ENCODE data around the gene DNAJB8.

DNAJB8 gene

DNA sequence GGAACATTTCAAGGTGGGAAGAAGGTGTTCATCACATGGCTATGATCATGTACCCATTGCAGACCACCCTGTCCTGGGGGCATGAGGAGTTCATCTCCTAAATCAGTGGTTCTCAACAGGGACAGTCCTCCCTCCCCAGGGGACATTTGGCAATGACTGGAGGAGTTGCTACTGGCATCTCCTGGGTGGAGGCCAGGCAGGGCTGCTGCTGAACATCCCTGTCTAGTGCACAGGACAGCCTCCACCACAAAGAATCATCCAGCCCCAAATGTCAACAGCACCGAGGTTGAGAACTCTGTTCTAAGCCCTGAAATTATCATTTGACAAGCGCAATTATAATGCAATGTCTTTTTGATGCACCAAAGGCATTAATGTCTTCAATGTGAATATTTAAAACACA is 4.4 kb upstream of the DNAJB8 start:
- TF ChIP-seq, protein P1, sequence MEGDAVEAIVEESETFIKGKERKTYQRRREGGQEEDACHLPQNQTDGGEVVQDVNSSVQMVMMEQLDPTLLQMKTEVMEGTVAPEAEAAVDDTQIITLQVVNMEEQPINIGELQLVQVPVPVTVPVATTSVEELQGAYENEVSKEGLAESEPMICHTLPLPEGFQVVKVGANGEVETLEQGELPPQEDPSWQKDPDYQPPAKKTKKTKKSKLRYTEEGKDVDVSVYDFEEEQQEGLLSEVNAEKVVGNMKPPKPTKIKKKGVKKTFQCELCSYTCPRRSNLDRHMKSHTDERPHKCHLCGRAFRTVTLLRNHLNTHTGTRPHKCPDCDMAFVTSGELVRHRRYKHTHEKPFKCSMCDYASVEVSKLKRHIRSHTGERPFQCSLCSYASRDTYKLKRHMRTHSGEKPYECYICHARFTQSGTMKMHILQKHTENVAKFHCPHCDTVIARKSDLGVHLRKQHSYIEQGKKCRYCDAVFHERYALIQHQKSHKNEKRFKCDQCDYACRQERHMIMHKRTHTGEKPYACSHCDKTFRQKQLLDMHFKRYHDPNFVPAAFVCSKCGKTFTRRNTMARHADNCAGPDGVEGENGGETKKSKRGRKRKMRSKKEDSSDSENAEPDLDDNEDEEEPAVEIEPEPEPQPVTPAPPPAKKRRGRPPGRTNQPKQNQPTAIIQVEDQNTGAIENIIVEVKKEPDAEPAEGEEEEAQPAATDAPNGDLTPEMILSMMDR (IDR thresholded peaks at IDR 0.05; ENCODE audit: extremely low read depth, missing control alignments): no peak
- DNase-seq (ENCODE audit: low spot score): no peak

DNA sequence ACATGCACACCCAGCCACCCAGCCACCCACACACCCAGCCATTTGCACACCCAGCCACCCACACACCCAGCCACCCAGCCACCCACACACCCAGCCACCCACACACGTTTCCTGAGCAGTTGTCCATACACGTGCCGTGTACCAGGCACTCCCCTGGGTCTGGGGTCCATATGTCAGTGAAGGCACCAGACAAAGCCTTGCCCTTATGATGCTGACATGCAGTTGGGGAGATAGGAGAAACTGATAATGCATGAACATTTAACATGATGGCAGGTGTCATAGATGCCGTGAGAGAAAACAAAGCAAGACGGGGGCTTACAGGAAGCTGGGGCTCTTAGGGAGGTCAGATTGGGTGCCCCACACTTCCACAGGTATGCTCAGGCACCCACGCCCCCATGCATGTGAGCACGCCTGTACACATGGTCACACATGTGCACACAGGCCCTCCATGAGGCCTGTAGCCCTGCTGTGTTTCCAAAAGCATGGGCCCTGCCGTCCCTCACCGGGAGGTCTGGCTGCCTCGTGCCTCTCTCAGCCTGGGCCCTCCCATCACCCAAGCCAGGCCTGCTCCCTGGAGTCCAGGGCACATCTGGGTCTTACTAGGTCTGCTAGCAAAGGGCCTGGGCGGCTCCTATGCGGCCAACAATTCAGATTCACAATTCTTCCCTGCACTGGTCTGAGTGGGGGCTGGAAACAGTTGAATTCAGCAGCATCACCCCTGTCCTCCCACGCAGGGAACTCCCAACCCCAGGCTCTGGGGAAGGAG is 3.6 kb upstream of the DNAJB8 start:
- TF ChIP-seq, protein P1 (IDR thresholded peaks at IDR 0.05; ENCODE audit: extremely low read depth, missing control alignments): no peak
- DNase-seq (ENCODE audit: low spot score): no peak

DNA sequence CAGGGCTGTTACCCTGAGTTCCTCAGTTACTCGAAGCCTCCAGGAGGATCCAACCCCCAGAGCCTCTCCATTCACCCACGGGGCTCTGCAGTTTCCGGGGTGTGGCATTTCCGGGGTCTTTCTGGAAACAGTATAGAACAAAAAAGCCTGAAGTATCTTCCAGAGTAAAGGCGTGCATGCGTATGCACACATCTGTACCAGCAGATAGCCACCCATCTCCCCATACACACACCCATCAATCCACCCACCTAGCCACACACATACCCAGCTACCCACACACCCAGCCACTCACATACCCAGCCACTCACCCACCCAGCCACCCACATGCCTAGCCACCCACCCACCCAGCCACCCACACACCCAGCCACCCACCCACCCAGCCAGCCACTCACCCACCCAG is 2.9 kb upstream of the DNAJB8 start:
- TF ChIP-seq, protein P1 (IDR thresholded peaks at IDR 0.05; ENCODE audit: extremely low read depth, missing control alignments): no peak
- no peak for DNase-seq (ENCODE audit: low spot score)

DNA sequence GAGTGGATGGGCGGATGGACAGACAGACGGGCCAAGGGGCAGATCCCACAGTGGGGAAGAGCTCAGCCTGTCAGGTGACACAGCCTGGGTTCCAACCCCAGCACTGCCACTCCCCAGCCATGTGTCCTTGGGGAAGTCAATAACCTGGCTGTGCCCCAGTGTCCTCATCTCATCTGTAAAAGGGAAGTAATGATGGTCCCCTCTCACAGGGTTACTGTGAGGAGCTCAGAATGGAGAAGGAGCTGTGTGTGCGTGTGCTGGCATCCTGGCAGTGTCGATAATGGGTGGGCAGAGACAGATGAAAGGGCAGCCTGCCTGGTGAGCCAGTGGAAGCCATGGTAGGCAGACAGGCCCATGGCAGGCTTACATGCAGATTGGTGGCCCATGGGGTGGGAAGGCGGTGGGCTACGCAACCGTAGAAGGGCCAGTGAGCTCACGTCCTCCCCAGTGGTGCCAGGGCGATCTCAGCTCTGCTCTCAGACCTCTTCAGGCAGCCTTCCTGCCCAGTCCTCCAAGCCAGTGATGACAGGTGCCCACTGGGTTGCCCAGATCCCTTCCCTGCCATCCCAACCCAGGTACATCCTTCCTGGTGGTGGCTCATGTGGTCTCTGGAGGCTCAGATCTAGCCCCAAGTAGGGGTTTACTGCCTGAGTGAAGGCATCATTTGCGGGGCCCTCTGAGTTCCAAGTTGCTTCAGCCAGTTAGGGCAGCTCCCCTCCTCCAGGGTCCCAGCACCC is 2.3 kb upstream of the DNAJB8 start:
- TF ChIP-seq, protein P1 (IDR thresholded peaks at IDR 0.05; ENCODE audit: extremely low read depth, missing control alignments): no peak
- no peak for DNase-seq (ENCODE audit: low spot score)

DNA sequence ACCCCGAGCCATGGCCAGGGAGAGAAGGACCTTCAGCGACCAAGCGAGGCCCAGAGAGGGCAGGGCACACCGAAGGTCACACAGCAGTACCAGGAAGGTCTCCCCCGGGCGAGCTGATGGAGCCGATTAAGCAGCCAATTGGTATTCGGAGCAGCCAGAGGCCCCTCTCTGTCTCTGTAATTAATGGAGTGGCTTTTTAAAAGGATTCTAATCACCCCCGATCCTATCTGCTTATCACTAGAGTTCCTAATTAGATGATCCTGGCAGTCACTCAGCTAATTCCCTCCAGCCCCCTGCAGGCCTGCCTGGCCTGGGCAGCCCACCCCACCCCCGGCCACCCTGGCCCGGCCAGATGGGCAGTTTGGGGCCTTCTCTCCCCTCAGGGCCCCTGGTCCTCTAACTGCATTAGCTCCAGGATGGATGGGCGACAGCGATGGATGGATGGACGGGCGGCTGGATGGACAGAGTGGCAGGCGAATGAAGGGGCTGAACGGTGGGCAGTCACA is 1.6 kb upstream of the DNAJB8 start:
- TF ChIP-seq, protein P1 (IDR thresholded peaks at IDR 0.05; ENCODE audit: extremely low read depth, missing control alignments): no peak
- no peak for DNase-seq (ENCODE audit: low spot score)

DNA sequence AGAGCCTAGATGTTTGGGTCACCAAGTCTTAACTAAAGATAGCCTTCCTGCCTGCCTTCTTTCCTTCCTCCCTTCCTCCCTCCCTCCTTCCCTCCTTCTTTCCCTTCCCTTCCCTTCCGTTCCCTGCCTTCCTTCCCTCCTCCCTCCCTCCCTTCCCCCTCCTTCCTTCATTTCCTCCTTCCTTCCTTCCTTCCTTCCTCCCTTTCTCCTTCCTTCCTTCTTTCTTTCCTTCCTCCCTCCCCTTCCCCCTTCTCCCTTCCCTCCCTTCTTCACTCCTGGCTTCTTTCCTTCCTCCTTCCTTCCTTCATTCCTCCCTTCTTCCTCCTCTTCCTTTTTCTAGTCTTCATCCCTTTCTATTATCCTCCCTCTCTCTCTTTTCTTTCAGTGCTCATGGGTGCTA is 2.0 kb downstream of the DNAJB8 start:
- no peak for DNase-seq (ENCODE audit: low spot score)
- TF ChIP-seq, protein P1 (IDR thresholded peaks at IDR 0.05; ENCODE audit: extremely low read depth, missing control alignments): no peak

DNA sequence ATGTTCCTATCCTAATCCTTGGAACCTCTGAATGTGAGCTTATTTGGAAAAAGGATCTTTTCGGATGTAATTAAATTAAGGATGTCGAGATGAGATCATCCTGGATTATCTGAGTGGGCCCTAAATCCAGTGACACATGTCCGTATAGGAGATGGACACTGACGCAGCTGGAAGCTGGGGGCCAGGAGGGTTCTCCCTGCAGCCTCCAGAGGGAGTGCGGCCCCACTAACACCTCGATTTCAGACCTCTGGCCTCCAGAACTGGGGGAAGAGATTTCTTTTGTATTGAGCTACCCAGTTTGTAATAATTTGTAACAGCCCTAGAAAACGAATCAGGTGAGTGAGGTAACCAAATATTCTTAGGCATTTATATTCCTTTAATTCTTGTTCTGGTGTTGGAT is 2.5 kb downstream of the DNAJB8 start:
- TF ChIP-seq, protein P1 (IDR thresholded peaks at IDR 0.05; ENCODE audit: extremely low read depth, missing control alignments): no peak
- no peak for DNase-seq (ENCODE audit: low spot score)

Data from GM20000 (cell line).